SU-DHL-6 (cell line): Measurements from ENCODE around the gene SDK2.

ENCODE experiments used
- EZH2phosphoT487 ChIP-seq: fragments of 200-600 bp; sonication (generic), shearing (Covaris generic); conservative IDR thresholded peaks from 2 replicates; pipeline ENCODE4 v1.6.1; 2018; ENCODE audit warnings: mild to moderate bottlenecking, antibody characterized with exemption, low read length, moderate library complexity, mixed read lengths
- TF ChIP-seq, protein P1 (sequence below): fragments of 200-600 bp; sonication (generic); IDR thresholded peaks from one replicate; pipeline ENCODE4 v1.5.1; 2017; ENCODE audit warnings: antibody characterized with exemption, mild to moderate bottlenecking, low read length, moderate library complexity; ENCODE audit not compliant: insufficient read depth, poor library complexity, severe bottlenecking

DNA sequence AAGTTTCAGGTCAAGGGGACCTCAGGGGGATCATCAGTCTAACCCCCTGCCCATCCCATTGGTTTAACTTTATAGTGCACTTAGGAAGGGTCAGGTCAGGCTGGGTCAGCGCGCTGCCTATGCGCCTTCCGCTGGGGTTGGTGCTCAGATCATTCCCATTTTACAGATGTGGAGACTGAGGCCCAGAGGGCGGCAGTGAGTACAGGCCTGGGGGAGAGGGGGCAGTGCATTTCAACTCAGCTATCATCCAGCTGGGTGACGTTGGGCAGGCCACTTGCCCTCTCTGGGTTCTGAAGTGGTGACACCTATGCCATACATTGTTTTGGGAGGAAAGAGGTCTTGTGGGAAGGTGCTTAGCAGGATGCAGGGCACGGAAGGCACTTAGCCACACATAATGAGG is 204.6 kb downstream of the SDK2 start:
- TF ChIP-seq, protein P1, sequence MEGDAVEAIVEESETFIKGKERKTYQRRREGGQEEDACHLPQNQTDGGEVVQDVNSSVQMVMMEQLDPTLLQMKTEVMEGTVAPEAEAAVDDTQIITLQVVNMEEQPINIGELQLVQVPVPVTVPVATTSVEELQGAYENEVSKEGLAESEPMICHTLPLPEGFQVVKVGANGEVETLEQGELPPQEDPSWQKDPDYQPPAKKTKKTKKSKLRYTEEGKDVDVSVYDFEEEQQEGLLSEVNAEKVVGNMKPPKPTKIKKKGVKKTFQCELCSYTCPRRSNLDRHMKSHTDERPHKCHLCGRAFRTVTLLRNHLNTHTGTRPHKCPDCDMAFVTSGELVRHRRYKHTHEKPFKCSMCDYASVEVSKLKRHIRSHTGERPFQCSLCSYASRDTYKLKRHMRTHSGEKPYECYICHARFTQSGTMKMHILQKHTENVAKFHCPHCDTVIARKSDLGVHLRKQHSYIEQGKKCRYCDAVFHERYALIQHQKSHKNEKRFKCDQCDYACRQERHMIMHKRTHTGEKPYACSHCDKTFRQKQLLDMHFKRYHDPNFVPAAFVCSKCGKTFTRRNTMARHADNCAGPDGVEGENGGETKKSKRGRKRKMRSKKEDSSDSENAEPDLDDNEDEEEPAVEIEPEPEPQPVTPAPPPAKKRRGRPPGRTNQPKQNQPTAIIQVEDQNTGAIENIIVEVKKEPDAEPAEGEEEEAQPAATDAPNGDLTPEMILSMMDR: no peak
- TF ChIP-seq EZH2phosphoT487: no peak
